ENCODE results near the gene KLF16.

Gene KLF16

GRCh38 chr19:1818549-1819195 is 44.7 kb downstream of the KLF16 start:
- DNase-seq, result no peak

GRCh38 chr19:1817553-1818179 is 45.7 kb downstream of the KLF16 start:
- no peak for DNase-seq

- DNase-seq, result no peak
These were observed 46.7 kb downstream of the KLF16 start for GRCh38 chr19:1816530-1817298.

- no peak for DNase-seq
These were observed 47.5 kb downstream of the KLF16 start for GRCh38 chr19:1815605-1816529.

- DNase-seq, result no peak
These were observed 48.4 kb downstream of the KLF16 start for GRCh38 chr19:1814833-1815604.

GRCh38 chr19:1814391-1814790 is 49.0 kb downstream of the KLF16 start:
- DNase-seq, result no peak

- DNase-seq, result no peak
These were observed 49.9 kb downstream of the KLF16 start for GRCh38 chr19:1813192-1814182.

GRCh38 chr19:1812426-1813191 is 50.8 kb downstream of the KLF16 start:
- peak; percentile 70 for DNase-seq

GRCh38 chr19:1811942-1812425 is 51.4 kb downstream of the KLF16 start, which contains the start of gene ATP8B3:
TSS of gene ATP8B3 (minus strand) at chr19:1812276. CDS start at chr19:1811736, 540 bp downstream.
- no peak for DNase-seq

- DNase-seq, result no peak
These were observed 51.9 kb downstream of the KLF16 start for GRCh38 chr19:1811472-1811894.

- DNase-seq, result no peak
These were observed 52.8 kb downstream of the KLF16 start for GRCh38 chr19:1810439-1811160.

GRCh38 chr19:1809678-1810077 is 53.7 kb downstream of the KLF16 start:
- no peak for DNase-seq

- no peak for DNase-seq
These were observed 55.0 kb downstream of the KLF16 start for GRCh38 chr19:1808395-1808731.

GRCh38 chr19:1807695-1808394 is 55.5 kb downstream of the KLF16 start:
- DNase-seq, result no peak

- DNase-seq, result no peak
These were observed 56.2 kb downstream of the KLF16 start for GRCh38 chr19:1807030-1807694.

- DNase-seq, result no peak
These were observed 57.0 kb downstream of the KLF16 start for GRCh38 chr19:1806184-1807029.

Data from NCI-H1436 treated with DMSO at 0.1 percent for 48 hours (cell line).